Esophagus muscularis mucosa (tissue), 4 donors: ENCODE measurements around the gene PEAK3.

Experiments used
- EP300 ChIP-seq: sonication (generic); formaldehyde crosslinking; IDR thresholded peaks from one replicate; pipeline ENCODE4 v1.6.1; 2017; ENCODE audit warnings: antibody characterized with exemption
- POLR2A ChIP-seq: fragments of 450-650 bp; IDR thresholded peaks from one replicate; pipeline ENCODE4 v1.6.1; 2017; ENCODE audit warnings: antibody characterized with exemption, moderate library complexity, mild to moderate bottlenecking, low read depth
- POLR2AphosphoS5 ChIP-seq, 2 donors: sonication (generic); formaldehyde crosslinking; IDR thresholded peaks; one replicate each; pipeline ENCODE4 v1.6.1; 2017; ENCODE audit warnings: antibody characterized with exemption in 2 of 2
- TF ChIP-seq, protein P1 (sequence below), 3 experiments: fragments of 200-600 bp in 2 of 3; fragments of 450-650 bp in 1 of 3; sonication (generic) in 2 of 3; IDR thresholded peaks; one replicate each; pipeline ENCODE4 v1.5.1; 2017 to 2019; ENCODE audit warnings: antibody characterized with exemption in 3 of 3, mild to moderate bottlenecking in 2 of 3, moderate library complexity in 1 of 3

DNA sequence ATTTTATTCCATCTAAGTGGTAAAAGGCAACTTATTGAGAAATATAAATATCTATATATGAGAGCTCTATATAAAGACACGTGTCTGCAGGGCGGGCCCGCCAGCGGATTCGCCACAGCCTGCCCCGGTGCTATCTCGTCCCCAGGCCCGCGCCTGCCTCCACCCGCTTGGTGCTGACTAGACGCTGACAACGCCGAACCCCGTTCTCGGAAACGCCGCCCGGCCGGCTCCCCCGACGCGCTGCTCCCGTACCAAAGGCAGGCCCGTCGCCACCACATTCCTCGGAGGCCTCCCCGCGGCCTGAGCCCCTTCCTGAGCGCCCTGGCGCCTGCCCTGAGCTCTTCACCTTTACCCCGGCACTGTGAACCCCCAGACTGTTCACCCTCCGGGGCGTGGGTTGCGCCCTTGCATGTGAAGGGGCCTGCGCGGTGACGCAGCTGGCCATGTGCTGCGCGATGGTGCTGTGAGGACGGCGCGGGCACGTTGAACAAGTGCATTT lies 51.9 kb downstream of the PEAK3 start:
- no peak for TF ChIP-seq POLR2A
- no peak for TF ChIP-seq POLR2AphosphoS5 (IDR thresholded peaks at IDR 0.05)
- TF ChIP-seq, protein P1, sequence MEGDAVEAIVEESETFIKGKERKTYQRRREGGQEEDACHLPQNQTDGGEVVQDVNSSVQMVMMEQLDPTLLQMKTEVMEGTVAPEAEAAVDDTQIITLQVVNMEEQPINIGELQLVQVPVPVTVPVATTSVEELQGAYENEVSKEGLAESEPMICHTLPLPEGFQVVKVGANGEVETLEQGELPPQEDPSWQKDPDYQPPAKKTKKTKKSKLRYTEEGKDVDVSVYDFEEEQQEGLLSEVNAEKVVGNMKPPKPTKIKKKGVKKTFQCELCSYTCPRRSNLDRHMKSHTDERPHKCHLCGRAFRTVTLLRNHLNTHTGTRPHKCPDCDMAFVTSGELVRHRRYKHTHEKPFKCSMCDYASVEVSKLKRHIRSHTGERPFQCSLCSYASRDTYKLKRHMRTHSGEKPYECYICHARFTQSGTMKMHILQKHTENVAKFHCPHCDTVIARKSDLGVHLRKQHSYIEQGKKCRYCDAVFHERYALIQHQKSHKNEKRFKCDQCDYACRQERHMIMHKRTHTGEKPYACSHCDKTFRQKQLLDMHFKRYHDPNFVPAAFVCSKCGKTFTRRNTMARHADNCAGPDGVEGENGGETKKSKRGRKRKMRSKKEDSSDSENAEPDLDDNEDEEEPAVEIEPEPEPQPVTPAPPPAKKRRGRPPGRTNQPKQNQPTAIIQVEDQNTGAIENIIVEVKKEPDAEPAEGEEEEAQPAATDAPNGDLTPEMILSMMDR (IDR thresholded peaks at IDR 0.05), result no peak
- no peak for TF ChIP-seq EP300
